Cardiac septum (tissue), 1 donor: Measurements from ENCODE around the gene TMSB15A. TPM values are rescaled to one million over a fixed set of nuclear protein-coding genes. Genes with fewer than 3 reads are reported as not detected.
"Not testable (repeated sequence)": the region's sequence is repeated elsewhere in the genome, so short reads cannot be mapped to it uniquely, and the experiment has no call there.

ENCODE experiments used
- DNase-seq: peaks from one replicate; pipeline ENCODE4 v3.0.0-alpha.2; 2020; ENCODE audit warnings: low spot score
- intact Hi-C: fragments of 100-400 bp; cut with DNase I; formaldehyde crosslinking; loops from one replicate; pipeline ENCODE4 v1.14.0; 2022
- long read RNA-seq: library from polyadenylated mRNA; unstranded; transcript quantifications from one replicate; pipeline ENCODE4 v2.0.0, GENCODE V29; 2021
- total RNA-seq: library from RNA; stranded (reverse); fragmentation: NEBNext Ultra II Directional; extraction: Animal tissue kit (Norgen Biotek cat#: 25700); gene quantifications from one replicate; pipeline ENCODE4 v1.2.1, GENCODE V29; 2021
- donor health status: DM: no; HTN: no; CAD: no.

Gene TMSB15A
- not detected for total RNA-seq
- long read RNA-seq = 0 reads

DNA sequence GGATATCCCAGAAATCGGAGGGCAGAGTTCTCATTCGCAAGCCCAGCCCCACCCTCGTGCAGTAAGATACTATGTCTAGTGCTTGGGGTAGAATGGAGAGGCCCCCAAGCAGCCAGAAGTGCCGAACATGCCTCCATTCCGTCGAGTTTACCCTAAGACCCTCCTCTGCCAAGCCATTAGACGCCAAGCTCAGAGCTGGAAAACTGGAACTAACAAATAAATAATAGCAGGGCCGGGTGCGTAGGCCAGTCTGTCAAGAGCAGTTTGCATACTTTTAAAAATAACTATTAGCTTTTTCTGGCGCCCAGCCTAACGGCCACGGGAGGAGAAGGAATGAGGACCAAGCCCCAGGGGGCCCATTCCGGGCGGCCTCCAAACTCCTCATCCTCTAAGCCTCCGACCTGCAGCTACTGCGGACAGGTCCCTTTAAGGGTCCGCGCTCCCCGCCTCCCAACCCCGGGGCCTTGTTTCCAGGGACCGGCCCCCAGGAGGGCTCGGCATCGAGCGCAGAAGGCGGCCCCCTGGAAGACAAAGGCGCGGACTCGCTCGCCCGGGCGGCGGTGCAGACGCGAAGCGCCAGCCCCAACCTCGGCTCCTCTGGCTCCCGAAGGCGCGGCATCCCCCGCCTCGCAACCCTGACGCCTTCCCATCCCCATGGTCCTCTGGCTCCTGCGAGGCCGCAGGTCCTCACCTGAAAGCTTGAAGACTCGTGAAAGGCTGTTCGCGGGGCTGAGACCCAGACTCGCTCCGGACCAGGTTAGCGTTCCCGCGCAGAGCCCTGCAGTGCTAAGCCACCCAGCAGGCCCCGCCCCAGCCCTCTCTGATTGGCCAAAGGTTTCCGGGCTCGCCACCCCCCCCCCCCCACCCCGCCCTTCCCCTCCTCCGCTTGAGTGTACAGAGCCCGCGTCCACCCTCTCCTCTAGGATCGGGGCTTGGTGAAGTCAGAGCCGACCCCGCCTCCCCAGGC is at the start of gene TMSB15A:
TMSB15A (minus strand) TSS at position 765 of the 967 bp plus-strand sequence.
- intact Hi-C loops = no loop called here

DNA sequence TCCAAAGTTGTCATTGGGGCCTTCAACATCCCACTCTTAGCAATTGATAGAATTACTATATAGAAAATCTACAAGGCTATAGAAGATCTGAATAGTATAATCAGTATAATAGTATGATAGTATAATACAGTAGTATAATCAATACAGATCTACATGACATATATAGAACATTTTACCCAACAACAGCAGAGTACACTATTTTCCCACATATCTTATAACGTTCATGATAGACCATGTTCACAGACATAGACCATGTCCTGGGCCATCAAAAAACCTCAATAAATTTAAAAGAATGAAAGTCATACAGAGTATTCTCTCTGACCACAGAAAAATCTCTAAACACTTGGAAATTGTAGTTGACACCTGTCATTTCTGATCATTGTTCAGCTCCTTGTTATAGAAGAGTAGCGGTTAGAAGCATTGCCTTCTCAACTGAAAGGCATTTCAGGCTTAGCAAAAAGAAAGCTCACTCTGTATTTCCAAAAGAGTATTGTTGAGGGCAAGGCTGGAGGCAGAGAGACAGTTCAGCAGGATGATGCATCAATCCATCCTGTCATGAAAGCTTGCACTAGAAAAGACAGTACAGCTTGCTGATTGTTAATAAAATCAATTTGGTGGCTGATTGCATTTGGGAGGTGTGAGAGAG is 44.0 kb upstream of the TMSB15A start:
- no peak for DNase-seq
- intact Hi-C loops = no loop called here

More for the DNA sequence above, at the start of gene TMSB15A:
- no peak for DNase-seq

DNA sequence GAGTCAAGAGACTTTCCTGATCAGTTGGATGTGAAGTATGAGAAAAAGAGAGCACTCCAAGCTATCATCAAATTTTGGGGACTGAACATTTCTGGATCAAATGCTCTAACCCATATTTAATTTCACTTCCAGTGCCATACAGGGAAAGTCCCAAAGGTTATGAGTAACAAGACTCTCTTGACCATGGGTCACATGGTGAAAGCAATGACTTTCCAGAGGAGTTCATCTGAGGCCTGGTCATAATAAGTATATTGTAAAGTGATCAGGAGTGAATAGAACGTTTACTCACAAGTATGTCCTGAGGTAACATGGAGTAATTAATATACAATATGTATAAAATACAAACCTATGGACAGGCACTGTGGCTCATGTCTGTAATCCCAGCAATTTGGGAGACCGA is 42.1 kb upstream of the TMSB15A start:
- intact Hi-C loops = no loop called here
- no peak for DNase-seq

DNA sequence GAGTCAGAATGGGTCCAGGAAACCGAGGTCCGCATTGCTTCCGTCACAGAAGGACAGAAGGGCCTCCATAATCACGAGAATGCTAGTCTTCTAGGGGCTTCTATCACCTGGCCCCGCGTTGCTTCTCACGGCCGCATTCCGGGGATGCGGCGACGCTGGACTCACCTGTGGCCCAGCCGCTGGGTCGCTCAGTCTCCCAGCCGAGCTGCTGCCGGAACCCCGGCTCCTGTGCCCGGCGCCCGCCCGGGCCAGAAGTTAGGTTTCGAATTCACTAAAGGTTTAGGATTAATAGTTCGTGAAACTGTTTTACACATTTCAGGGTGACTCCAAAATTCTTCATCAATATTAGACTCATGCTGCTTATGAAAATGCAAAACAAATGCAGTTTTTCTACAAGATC is 31.7 kb upstream of the TMSB15A start:
- DNase-seq = no peak
- intact Hi-C loops = no loop called here

DNA sequence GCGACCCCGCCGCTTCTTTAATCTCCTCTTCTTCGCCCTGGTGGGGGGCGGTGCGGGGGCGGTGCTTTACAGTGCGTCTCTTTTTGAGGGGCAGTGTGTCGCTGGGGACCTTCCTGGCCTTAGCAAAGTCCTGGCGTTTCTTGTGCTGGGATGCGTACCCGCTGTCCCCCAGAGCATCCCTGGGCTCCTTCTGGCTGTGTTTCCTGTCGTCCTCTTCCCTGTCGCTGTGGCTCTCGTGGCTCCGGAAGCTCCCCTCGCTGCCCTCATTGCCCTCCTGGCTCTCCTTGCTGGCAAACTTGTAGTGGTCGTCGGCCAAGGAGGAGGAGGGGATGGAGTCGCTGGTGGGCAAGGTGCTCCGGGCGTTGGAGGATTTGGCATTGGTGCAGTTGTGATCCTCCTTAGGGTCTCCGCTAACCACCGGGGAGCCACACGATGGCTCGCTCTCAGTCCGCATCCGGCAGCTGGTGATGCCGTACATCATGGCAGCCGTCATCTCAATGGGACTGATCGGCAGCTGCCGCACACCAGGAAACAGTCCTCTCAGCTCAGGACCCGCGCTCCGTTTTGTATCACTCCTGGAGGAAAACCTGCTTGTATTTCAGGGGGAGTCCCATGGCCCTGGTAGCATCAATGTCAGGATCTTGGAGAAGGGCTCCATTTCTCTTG is 30.4 kb upstream of the TMSB15A start:
- intact Hi-C loops = no loop called here
- no peak for DNase-seq

DNA sequence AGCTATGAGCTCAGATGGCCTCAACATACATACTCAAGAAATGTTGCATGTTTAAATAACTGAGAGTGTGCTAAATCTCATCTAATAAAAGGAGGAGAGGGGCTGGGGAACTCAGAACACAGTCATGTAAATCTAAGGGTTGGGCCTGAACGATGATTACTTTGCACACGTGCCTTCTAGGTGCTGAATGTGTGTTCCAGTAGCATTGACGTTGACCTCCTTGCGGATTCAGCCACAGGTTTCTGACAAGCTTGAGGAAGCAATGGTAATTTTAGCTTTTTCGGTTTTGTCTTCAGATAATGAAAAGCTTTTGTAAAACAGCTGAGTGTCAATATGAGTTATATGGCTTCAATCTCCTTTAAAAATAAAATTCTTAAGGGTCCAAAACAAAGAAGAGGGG is 29.6 kb upstream of the TMSB15A start:
- intact Hi-C loops, DNase-seq: not testable (repeated sequence)

DNA sequence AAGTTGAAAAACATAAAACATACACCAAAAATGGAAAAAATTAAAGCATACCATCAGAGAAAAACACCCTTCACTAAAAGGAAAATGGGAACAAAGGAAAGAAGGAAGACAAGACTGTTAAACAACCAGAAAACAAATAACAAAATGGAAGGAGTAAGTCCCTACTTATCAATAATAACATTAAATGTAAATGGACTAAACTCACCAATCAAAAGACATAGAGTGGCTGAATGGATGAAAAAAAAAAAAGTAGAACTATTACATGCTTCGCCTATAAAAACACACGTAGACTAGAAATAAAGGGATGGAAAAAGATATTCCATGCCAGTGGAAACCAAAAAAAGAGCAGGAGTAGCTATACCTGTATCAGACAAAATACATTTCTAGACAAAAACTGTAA is 19.4 kb upstream of the TMSB15A start:
- intact Hi-C loops = no loop called here
- no peak for DNase-seq

DNA sequence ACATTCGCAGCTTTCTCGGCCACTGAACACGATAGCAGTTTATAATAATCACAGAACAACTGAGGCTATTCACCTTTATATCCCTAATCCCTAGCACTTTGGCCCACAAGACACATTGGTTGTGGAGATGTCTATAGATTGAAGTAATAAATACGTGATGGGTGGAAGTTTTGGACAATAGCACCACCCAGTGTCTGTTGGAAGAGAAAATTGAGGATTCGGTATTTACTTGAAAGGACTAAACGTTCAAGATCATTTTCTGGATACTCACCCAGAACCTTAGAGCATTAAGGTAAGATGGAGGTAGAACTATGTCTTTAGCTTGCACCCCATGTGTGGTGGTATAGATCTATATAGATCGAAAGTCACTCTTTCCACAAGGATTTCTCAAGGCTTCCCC is 787 bp upstream of the TMSB15A start:
- no peak for DNase-seq
- intact Hi-C loops = no loop called here

DNA sequence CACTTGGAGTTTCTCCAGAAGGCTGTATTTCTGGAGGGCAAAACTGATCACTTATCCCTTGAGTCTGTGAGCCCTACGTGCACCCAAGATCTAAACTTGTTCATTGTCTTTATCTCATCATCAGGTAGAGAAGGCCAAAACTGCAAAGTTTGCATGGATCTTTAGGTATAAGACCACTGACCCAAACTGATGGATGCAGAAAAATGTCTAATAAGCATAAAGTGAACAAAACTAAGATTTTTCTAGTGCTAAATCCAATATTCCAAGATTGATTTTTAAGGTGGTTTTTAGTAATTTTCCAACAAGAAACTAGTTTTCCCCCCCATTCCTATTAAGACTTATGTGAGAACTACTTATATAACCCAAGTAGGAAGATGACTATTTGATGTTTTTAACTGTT is 2.0 kb downstream of the TMSB15A start:
- intact Hi-C loops = no loop called here
- DNase-seq = no peak

DNA sequence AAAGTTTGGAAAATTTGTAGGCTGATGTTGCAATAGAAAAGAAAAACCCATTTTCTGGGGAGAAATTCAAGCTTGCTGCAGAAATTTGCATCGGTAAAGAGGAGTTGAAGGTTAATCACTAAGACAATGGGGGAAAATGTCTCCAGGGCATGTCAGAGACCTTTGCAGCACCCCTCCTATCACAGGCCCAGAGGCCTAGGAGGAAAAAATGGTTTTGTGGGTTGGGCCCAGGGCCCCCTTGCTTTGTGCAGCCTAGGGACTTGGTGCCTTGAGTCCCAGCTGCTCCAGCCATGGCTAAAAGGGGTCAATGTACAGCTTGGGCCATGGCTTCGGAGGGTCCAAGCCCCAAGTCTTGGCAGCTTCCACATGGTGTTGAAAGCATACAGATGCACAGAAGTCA is 17.8 kb downstream of the TMSB15A start:
- no peak for DNase-seq
- intact Hi-C loops = no loop called here

DNA sequence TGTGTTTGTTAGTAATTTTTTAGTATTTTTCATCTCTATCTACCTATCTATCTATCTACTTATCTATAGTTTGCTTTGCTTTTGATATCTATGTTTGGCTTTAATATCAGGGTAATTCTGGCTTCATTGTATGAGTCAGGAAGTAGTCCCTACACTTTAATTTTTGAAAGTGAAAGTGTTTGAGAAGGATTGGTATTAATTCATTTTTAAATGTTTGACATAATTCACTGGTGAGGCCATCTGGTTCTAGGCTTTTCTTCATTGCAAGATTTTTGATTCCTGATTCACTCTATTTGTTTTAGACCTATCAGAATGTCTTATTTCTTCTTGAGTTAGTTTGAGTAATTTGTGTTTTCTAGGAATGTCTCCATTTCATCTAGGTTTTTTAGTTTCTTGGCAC is 24.8 kb downstream of the TMSB15A start:
- intact Hi-C loops = no loop called here
- no peak for DNase-seq

DNA sequence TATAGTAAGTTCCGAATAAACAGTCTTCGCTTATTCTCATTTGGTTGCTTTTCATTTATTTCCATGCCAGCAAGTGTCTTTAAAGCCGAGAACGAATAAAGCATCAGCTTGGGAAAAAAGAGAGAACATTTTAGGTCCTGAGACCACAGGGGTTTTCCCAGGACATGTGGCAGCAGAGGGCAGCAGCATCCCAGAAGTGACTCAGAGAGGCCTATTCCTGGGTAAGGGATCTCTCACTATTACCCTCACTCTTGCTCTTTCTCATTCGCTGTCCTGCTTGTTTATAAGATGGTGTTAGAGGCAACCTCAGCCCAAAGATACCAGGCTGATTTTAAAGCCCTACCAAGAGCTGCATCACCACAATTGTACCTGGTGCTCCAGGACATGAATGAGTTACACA is 37.8 kb downstream of the TMSB15A start:
- intact Hi-C loops, DNase-seq: not testable (repeated sequence)

DNA sequence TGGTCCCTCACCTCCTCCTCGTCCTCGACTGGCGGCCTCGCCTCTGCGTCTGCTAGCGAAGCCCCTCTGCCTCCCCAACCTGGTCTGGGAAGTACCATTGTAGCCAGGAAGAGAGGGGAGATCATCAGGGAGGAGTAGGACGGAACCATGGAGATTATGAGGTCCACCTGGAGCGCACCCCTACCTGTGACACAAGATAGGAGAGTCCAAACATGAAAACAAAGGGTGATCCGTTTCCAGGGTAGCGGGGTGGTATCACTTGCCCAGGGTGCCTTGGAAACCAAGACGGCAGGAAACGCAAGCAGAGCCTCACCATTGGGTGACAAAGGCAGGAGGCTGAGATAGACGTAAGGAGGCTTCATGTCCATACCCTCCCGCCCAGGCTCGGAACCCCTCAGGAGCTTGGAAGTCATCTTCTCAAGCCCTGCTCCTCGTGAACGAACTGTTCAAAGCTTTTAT is 44.7 kb downstream of the TMSB15A start, which contains the start of gene TCP11X2:
TCP11X2 (minus strand) TSS at position 51 of the 459 bp plus-strand sequence.
- not testable (repeated sequence) for DNase-seq

DNA sequence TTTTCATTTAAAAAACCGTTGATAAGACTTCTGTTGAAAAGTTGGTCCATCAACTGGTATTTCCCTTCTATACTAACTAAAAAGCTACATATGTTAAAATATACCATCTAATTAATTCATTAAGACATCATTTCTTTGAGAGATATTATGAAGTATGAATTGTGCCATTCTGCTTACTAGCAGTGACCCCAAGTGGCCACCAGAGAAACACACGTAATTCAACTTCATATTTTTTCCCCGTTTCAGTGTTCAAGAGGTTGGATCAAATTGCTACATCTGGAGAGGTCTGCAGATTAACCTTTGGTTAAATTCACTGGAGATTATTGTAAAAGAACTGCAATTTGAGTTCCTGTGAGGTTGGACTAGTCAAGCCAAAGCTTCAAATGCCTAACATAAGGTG is 46.3 kb downstream of the TMSB15A start:
- intact Hi-C loops, DNase-seq: not testable (repeated sequence)

More for the DNA sequence above, 44.7 kb downstream of the TMSB15A start, which contains the start of gene TCP11X2:
- intact Hi-C loops = not testable (repeated sequence)

Other genes with a start within 250 kb of the TMSB15A start
- not detected for gene NXF2B, start 76.7 kb downstream of the TMSB15A start, total RNA-seq
- gene TCP11X2, start 44.9 kb downstream of the TMSB15A start, total RNA-seq = not detected
- gene ARMCX5, start 82.8 kb upstream of the TMSB15A start, total RNA-seq = 5.4 TPM
- 8.2 TPM for gene GPRASP1, start 134.7 kb upstream of the TMSB15A start, total RNA-seq
- 17.7 TPM for gene GPRASP2, start 195.7 kb upstream of the TMSB15A start, total RNA-seq
- 5.7 TPM for gene GPRASP3, start 204.0 kb upstream of the TMSB15A start, total RNA-seq